ENCODE results near the gene ITGAD.

Gene ITGAD

DNA sequence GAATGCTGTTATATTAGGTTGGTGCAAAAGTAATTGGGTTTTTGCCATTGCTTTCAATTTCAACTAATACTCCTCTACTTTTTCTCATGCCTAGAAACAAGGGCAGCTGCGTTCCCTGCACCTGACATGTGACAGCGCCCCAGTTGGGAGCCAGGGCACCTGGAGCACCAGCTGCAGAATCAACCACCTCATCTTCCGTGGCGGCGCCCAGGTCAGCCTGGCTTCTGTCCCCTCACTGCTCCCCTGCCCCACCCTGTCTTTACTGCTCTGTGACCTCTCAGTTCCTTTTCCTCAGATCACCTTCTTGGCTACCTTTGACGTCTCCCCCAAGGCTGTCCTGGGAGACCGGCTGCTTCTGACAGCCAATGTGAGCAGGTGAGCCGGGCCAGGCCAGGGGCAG is 16.4 kb upstream of the ITGAD start:
- Histone ChIP-seq H3K36me3 (ENCODE audit: control insufficient read depth in 2 of 2, insufficient read depth in 1 of 2, low read length in 2 of 2) (no peaks in the 10 kb centered on the region), H3K27ac (ENCODE audit: extremely low read depth, low read depth, low read length) (no peak overlapping the region), H3K4me1 (ENCODE audit: control insufficient read depth, insufficient read depth, low read length) (no peaks in the 10 kb centered on the region), H3K9me3 (ENCODE audit: control insufficient read depth, insufficient read depth, low read depth, low read length) (no peaks in the 10 kb centered on the region), H3K4me3 (ENCODE audit: low read depth, low read length) (no peak overlapping the region)
- TF ChIP-seq, protein P1, sequence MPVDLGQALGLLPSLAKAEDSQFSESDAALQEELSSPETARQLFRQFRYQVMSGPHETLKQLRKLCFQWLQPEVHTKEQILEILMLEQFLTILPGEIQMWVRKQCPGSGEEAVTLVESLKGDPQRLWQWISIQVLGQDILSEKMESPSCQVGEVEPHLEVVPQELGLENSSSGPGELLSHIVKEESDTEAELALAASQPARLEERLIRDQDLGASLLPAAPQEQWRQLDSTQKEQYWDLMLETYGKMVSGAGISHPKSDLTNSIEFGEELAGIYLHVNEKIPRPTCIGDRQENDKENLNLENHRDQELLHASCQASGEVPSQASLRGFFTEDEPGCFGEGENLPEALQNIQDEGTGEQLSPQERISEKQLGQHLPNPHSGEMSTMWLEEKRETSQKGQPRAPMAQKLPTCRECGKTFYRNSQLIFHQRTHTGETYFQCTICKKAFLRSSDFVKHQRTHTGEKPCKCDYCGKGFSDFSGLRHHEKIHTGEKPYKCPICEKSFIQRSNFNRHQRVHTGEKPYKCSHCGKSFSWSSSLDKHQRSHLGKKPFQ (tag by site-specific recombination; IDR thresholded peaks at IDR 0.05), result no peak
- TF ChIP-seq FEZF1 (tag by site-specific recombination; IDR thresholded peaks at IDR 0.05), result no peak
- no peak for TF ChIP-seq ZNF221 (tag by site-specific recombination; IDR thresholded peaks at IDR 0.05; ENCODE audit: borderline replicate concordance)
- no peak for TF ChIP-seq ZNF211 (tag by site-specific recombination; IDR thresholded peaks at IDR 0.05; ENCODE audit: low read depth)
- TF ChIP-seq ZNF830 (tag by site-specific recombination; IDR thresholded peaks at IDR 0.05; ENCODE audit: low read depth), result no peak
- TF ChIP-seq, protein P2, sequence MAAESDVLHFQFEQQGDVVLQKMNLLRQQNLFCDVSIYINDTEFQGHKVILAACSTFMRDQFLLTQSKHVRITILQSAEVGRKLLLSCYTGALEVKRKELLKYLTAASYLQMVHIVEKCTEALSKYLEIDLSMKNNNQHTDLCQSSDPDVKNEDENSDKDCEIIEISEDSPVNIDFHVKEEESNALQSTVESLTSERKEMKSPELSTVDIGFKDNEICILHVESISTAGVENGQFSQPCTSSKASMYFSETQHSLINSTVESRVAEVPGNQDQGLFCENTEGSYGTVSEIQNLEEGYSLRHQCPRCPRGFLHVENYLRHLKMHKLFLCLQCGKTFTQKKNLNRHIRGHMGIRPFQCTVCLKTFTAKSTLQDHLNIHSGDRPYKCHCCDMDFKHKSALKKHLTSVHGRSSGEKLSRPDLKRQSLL (tag by site-specific recombination; IDR thresholded peaks at IDR 0.05), result no peak
- TF ChIP-seq ZNF658 (tag by site-specific recombination; IDR thresholded peaks at IDR 0.05), result no peak
- TF ChIP-seq, protein P3, sequence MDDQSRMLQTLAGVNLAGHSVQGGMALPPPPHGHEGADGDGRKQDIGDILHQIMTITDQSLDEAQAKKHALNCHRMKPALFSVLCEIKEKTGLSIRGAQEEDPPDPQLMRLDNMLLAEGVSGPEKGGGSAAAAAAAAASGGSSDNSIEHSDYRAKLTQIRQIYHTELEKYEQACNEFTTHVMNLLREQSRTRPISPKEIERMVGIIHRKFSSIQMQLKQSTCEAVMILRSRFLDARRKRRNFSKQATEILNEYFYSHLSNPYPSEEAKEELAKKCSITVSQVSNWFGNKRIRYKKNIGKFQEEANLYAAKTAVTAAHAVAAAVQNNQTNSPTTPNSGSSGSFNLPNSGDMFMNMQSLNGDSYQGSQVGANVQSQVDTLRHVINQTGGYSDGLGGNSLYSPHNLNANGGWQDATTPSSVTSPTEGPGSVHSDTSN (CRISPR knock-in tag; IDR thresholded peaks at IDR 0.05), result no peak
- TF ChIP-seq SETDB1 (IDR thresholded peaks at IDR 0.05; ENCODE audit: insufficient read length, low read length), result no peak
- no peak for TF ChIP-seq ZNF785 (tag by site-specific recombination; IDR thresholded peaks at IDR 0.05)
- TF ChIP-seq, protein P4, sequence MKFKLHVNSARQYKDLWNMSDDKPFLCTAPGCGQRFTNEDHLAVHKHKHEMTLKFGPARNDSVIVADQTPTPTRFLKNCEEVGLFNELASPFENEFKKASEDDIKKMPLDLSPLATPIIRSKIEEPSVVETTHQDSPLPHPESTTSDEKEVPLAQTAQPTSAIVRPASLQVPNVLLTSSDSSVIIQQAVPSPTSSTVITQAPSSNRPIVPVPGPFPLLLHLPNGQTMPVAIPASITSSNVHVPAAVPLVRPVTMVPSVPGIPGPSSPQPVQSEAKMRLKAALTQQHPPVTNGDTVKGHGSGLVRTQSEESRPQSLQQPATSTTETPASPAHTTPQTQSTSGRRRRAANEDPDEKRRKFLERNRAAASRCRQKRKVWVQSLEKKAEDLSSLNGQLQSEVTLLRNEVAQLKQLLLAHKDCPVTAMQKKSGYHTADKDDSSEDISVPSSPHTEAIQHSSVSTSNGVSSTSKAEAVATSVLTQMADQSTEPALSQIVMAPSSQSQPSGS (tag by site-specific recombination; IDR thresholded peaks at IDR 0.05; ENCODE audit: low read depth), result no peak
- CTCF ChIA-PET, result interaction anchor here (1.3 kb wide), 1 partner anchor 8 kb away, joined by 6 read pairs; no protein-coding TSS in a partner anchor
- POLR2A ChIA-PET, result no interaction called here

DNA sequence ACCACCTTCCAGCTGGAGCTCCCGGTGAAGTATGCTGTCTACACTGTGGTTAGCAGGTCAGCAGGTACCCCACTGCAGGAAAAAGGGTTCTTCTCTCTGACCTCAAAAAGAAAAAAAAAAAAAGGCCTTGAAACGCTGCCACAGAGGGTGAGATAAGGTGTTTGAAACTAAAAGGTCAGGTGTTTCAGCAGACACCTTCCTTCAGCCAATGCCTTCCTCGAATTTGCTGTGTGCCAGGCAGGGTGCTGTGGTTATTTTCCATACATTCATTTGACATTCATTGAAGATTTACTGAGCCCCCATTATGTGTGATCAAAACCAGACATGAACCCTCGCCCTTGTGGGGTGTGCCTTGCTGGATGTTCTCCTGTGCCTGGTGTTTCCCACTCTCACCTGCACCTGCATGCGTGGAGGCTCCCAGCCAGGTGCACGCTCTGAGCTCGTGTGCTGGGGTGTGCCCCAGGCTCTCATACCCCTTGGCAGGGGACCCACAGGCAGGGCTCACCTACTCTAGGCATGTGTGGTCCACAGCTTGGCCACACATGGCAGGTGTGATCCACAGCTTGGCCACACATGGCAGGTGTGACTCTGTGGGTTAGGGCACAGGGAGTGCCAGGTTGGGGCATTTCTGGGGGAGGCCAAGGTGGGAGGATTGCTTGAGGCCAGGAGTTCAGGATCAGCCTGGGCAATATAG is 15.8 kb upstream of the ITGAD start:
- TF ChIP-seq SP3 (tag by site-specific recombination; IDR thresholded peaks at IDR 0.05), result no peak
- no peak overlapping the region for H3K27ac ChIP-seq (ENCODE audit: extremely low read depth, low read depth, low read length)
- no peaks in the 10 kb centered on the region for H3K4me1 ChIP-seq (ENCODE audit: control insufficient read depth, insufficient read depth, low read length)
- H3K36me3 ChIP-seq (ENCODE audit: control insufficient read depth in 2 of 2, insufficient read depth in 1 of 2, low read length in 2 of 2), result no peaks in the 10 kb centered on the region
- H3K9me3 ChIP-seq (ENCODE audit: control insufficient read depth, insufficient read depth, low read depth, low read length), result no peaks in the 10 kb centered on the region
- CTCF ChIA-PET, result interaction anchor here (0.5 to 0.7 kb wide), 3 partner anchors 19 to 492 kb away, joined by 3 to 5 read pairs (median 3); no protein-coding TSS in a partner anchor
- POLR2A ChIA-PET, result no interaction called here
- no peak overlapping the region for H3K4me3 ChIP-seq (ENCODE audit: low read depth, low read length)

DNA sequence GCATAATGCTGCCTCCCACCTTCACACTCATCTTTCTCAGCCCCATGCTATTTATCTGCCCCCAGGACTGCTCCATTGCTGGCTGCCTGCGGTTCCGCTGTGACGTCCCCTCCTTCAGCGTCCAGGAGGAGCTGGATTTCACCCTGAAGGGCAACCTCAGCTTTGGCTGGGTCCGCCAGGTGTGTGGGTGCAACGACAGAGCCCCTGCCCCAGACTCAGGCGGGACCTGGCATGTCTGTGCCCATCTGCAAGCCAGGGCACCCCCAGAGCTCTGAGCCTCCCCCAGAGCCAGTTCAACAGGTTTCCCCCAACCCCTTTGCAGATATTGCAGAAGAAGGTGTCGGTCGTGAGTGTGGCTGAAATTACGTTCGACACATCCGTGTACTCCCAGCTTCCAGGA is 12.9 kb upstream of the ITGAD start:
- no peaks in the 10 kb centered on the region for H3K4me1 ChIP-seq (ENCODE audit: control insufficient read depth, insufficient read depth, low read length)
- TF ChIP-seq ZNF426 (tag by site-specific recombination; IDR thresholded peaks at IDR 0.05) (no peak), ZSCAN23 (tag by site-specific recombination; IDR thresholded peaks at IDR 0.05) (no peak), TRIM28 (IDR thresholded peaks at IDR 0.05; ENCODE audit: borderline replicate concordance, low read length) (no peak), ZNF660 (tag by site-specific recombination; IDR thresholded peaks at IDR 0.05) (no peak)
- no peaks in the 10 kb centered on the region for H3K9me3 ChIP-seq (ENCODE audit: control insufficient read depth, insufficient read depth, low read depth, low read length)
- no peak overlapping the region for H3K27ac ChIP-seq (ENCODE audit: extremely low read depth, low read depth, low read length)
- no peaks in the 10 kb centered on the region for H3K36me3 ChIP-seq (ENCODE audit: control insufficient read depth in 2 of 2, insufficient read depth in 1 of 2, low read length in 2 of 2)
- ChIA-PET CTCF (no interaction called here), POLR2A (no interaction called here)
- H3K4me3 ChIP-seq (ENCODE audit: low read depth, low read length), result no peak overlapping the region
